Cardiac fibroblast (primary cell): ENCODE measurements around the gene TXN2.

ENCODE experiments used
- DNase-seq, 2 donors: peaks; one replicate each; pipeline versions ENCODE4 v3.0.0 to v3.0.0-alpha.2; 2010; ENCODE audit warnings: low read depth in 2 of 2
- H3K4me3 ChIP-seq, 2 donors: replicated peaks in 1 of 2; 1 replicate in 1 of 2; 2 replicates in 1 of 2; pipeline ENCODE4 v1.5.1; 2011; ENCODE audit warnings: low read depth in 2 of 2, low read length in 2 of 2, mild to moderate bottlenecking in 2 of 2, moderate library complexity in 1 of 2
- TF ChIP-seq, protein P1 (sequence below): IDR thresholded peaks from one replicate; pipeline ENCODE4 v1.5.1; 2011; ENCODE audit warnings: low read depth, mild to moderate bottlenecking, low read length, inconsistent platforms

Gene TXN2

DNA sequence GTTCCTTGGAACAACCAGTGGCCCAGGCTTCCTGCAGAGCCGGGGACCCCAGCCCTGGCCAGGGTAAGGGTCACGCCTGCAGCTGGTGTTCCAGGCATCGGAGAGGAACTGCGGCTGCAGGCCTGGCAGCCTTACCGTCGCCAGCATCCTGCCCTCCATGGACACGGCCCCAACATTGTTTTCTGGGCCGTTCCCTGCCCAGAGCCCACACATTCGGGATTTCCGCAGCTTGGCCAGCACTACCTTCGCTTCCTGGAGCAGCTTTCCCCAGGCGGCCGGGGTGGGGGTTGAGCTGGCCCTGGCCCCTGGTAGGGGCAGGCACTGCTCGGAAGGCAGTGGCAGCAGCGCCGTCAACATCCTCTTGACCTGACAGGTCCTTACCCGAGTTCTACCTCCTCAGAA is 17.7 kb downstream of the TXN2 start:
- no peak for DNase-seq
- TF ChIP-seq, protein P1, sequence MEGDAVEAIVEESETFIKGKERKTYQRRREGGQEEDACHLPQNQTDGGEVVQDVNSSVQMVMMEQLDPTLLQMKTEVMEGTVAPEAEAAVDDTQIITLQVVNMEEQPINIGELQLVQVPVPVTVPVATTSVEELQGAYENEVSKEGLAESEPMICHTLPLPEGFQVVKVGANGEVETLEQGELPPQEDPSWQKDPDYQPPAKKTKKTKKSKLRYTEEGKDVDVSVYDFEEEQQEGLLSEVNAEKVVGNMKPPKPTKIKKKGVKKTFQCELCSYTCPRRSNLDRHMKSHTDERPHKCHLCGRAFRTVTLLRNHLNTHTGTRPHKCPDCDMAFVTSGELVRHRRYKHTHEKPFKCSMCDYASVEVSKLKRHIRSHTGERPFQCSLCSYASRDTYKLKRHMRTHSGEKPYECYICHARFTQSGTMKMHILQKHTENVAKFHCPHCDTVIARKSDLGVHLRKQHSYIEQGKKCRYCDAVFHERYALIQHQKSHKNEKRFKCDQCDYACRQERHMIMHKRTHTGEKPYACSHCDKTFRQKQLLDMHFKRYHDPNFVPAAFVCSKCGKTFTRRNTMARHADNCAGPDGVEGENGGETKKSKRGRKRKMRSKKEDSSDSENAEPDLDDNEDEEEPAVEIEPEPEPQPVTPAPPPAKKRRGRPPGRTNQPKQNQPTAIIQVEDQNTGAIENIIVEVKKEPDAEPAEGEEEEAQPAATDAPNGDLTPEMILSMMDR: no peak
- H3K4me3 ChIP-seq: no peak overlapping the region

DNA sequence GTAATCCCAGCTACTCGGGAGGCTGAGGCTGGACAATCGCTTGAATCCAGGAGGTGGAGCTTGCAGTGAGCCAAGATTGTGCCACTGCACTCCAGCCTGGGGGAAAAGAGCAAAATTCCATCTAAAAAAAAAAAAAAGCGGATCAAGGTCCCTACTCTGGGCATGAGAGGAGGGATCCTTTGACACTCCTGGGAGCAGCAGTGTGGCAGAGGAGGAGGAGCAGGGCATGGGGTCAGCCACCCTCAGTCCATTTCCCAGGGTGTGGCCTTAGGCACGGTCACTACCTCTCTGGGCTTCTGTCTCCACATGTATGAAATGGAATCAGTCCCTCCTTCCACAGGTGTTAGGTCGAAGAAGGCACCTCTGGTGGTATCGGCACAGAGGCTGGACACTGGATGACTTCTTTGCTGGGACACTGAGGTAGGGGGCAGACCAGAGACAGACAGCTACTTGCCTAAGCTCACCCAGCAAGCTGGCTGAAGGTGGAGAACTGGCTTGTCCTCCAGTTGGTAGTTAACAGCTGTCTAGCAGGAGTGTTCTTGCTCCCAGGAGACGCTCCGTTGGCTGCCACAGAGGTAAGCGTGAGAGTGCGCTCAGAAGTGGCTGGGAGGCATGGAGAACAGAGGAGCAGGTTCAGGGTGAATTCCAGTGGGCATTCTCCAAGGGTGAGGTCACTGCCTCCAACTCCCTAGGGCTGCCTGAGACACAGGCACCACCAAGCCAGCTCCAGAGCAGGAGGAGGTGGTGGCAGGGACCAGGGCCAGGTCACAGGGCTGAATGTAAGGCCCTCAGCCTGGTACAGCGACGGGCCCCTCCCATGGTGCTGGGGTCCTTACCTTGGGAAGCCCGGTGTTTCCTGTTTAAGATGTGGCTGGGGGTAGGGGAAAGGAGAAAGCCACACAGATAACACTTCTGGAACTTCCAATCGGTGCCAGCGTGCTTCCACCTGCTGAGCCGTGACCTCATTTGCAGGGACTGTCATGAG is 19.5 kb downstream of the TXN2 start:
- DNase-seq: peak; percentile 80 to 92
- TF ChIP-seq, protein P1: no peak
- H3K4me3 ChIP-seq: no peak overlapping the region

DNA sequence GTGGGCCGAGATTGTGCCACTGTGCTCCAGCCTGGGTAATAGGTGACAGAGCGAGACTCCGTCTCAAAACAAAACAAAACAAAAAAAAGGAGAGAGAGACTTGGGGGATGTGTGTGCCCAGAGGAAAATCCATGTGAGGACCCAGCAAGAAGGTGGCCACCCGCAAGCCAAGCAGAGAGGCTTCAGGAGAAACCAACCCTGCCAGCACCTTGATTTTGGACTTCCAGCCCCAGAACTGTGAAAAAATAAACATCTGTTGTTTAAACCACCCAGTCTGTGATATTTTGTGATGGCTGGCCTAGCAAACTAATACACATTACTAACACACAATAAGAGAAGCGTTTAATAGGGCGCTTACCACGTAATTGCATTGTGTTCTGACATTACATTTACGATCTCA is 21.2 kb downstream of the TXN2 start:
- no peak for DNase-seq
- no peak overlapping the region for H3K4me3 ChIP-seq
- TF ChIP-seq, protein P1: no peak

DNA sequence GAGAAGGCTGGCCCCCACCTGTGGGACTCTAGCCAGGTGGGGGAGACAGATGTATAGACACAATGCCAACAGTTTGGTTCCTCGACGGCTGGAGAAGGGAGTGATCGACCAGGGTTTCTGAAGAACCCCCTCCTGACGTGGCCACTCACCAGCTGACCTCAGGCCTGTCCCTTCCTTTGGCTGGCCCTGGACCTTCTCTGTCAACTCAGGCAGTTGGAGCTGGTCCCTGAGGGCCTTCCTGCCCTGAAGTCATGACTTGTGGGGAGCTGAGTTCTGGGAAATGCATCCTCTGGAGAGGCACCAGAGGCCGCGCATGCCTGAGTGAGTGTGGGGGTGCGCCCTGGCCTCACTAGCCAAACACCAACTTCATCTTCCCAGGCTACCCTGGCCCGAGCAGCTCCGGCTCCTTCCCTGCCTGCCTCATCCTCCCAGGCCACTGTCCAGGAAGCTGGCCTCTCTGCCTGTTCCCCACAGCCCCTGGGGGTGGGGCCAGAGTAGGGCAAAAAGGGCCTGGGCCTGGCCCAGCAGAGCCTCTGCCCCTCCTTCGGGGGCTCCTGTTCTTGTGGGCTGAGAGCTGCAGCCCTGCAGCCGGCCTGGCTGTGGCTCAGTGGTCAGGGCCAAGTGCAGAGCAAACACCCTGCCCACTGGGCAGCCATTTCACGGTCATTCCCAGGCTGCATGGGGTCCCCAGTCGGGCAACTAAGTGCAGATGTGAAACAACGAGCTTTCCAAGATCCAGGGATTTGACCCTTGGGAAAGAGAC is 23.6 kb downstream of the TXN2 start:
- TF ChIP-seq, protein P1: no peak

DNA sequence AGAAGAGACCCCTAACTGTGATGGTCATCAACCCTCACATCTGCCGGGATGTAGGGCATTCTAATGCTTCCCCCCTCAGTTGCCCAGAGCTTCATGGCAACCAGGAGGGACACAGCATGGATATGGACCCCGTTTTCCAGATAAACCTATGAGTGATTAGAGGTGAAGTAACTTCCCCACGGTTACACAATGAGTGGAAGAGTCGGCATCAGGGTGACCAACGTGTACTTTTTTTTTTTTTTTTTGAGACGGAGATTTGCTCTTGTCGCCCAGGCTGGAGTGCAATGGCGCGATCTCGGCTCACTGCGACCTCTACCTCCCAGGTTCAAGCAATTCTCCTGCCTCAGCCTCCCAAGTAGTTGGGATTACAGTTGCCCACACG is 25.0 kb downstream of the TXN2 start:
- TF ChIP-seq, protein P1: no peak
- H3K4me3 ChIP-seq: no peak overlapping the region
- no peak for DNase-seq

More for the DNA sequence above, 23.6 kb downstream of the TXN2 start:
- H3K4me3 ChIP-seq: no peak overlapping the region
- peak; percentile 63 to 70 for DNase-seq

DNA sequence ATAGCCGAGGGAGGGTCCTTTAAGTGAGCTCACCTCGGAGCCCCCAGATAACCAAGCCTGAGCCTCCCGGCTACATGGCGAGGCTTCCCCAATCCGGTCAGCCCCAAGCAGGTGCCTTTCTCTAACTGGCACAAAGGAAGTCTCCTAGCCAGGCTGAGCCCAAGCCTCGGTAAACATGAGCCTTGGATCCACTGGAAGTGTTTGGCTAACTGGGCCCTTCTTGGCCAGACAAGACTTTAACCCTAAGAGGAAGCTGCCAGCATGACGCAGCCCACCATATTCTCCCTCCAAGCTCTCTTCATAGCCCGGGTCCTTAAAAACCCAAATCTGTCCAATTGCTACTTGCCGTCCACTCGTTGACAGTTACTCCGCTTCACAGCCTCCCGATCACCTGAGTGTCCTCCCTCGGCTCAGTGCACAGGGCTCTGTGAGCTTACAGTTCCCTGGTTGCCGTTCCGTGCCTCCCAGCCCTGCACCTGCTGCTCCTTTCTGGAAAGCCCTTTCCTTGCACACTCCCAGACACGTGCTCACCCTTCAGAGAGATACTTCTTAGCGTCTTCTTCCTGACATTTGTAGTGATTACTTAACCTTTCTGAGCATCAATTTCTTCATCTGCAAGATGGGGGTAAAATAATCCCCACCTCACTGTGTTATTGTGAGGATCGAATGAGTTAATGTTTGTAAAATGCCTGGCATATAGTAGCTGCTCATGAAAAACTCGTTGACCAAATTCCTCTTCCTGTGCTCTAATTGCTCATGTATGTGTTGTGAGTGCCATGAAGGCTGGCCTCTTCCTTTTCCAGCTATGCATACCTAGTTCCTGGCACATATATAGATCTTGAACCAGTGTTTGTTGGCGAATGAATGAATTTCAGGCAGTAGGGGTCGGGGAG is 25.6 kb downstream of the TXN2 start:
- H3K4me3 ChIP-seq: peak overlapping the region in 1 of 2 donors; percentile 15
- no peak for DNase-seq

More for the DNA sequence above, 25.6 kb downstream of the TXN2 start:
- TF ChIP-seq, protein P1: no peak
